Midbrain (tissue), 1 donor: Measurements from ENCODE around the gene ACTR8.

ENCODE experiments used
- DNase-seq: peaks from one replicate; lab custom pipeline; 2025; lab: John Stamatoyannopoulos, UW

ACTR8 gene

GRCh38 chr3:53835257-53835656 is 46.7 kb downstream of the ACTR8 start:
- no peak for DNase-seq

- DNase-seq = no peak
Measured at GRCh38 chr3:53834429-53835095, 47.4 kb downstream of the ACTR8 start.

- DNase-seq = no peak
Measured at GRCh38 chr3:53833700-53834099, 48.3 kb downstream of the ACTR8 start.

GRCh38 chr3:53833053-53833645 is 48.8 kb downstream of the ACTR8 start:
- no peak for DNase-seq

- DNase-seq = no peak
Measured at GRCh38 chr3:53830944-53831343, 51.0 kb downstream of the ACTR8 start.

- no peak for DNase-seq
Measured at GRCh38 chr3:53829605-53830004, 52.3 kb downstream of the ACTR8 start.

GRCh38 chr3:53828581-53828980 is 53.4 kb downstream of the ACTR8 start:
- no peak for DNase-seq

- DNase-seq = no peak
Measured at GRCh38 chr3:53826048-53826447, 55.9 kb downstream of the ACTR8 start.

GRCh38 chr3:53824795-53825194 is 57.2 kb downstream of the ACTR8 start:
- no peak for DNase-seq

GRCh38 chr3:53823956-53824657 is 57.8 kb downstream of the ACTR8 start:
- no peak for DNase-seq

- no peak for DNase-seq
Measured at GRCh38 chr3:53823026-53823955, 58.7 kb downstream of the ACTR8 start.

- no peak for DNase-seq
Measured at GRCh38 chr3:53822331-53822741, 59.6 kb downstream of the ACTR8 start.

- DNase-seq = no peak
Measured at GRCh38 chr3:53821631-53822121, 60.3 kb downstream of the ACTR8 start.

GRCh38 chr3:53820756-53821580 is 61.0 kb downstream of the ACTR8 start:
- DNase-seq = no peak

GRCh38 chr3:53820084-53820483 is 61.9 kb downstream of the ACTR8 start:
- DNase-seq = no peak

- DNase-seq = no peak
Measured at GRCh38 chr3:53819163-53819868, 62.6 kb downstream of the ACTR8 start.

- no peak for DNase-seq
Measured at GRCh38 chr3:53818221-53819162, 63.5 kb downstream of the ACTR8 start.

GRCh38 chr3:53817809-53818208 is 64.1 kb downstream of the ACTR8 start:
- DNase-seq = no peak

- DNase-seq = no peak
Measured at GRCh38 chr3:53817211-53817610, 64.7 kb downstream of the ACTR8 start.
